HG03378 (cell line): Measurements from ENCODE around the gene IFI6.
A peak's percentile ranks its signal among the peaks of the same experiment; 100 is the strongest.
"Not testable (repeated sequence)": the region's sequence is repeated elsewhere in the genome, so short reads cannot be mapped to it uniquely, and the experiment has no call there.

ENCODE experiments used
- ATAC-seq: cut with Tn5 transposase; IDR thresholded peaks from one replicate; pipeline ENCODE4 v1.9.1; 2021; ENCODE audit warnings: mild to moderate bottlenecking, moderate library complexity; ENCODE audit not compliant: unreplicated experiment

IFI6 gene

DNA sequence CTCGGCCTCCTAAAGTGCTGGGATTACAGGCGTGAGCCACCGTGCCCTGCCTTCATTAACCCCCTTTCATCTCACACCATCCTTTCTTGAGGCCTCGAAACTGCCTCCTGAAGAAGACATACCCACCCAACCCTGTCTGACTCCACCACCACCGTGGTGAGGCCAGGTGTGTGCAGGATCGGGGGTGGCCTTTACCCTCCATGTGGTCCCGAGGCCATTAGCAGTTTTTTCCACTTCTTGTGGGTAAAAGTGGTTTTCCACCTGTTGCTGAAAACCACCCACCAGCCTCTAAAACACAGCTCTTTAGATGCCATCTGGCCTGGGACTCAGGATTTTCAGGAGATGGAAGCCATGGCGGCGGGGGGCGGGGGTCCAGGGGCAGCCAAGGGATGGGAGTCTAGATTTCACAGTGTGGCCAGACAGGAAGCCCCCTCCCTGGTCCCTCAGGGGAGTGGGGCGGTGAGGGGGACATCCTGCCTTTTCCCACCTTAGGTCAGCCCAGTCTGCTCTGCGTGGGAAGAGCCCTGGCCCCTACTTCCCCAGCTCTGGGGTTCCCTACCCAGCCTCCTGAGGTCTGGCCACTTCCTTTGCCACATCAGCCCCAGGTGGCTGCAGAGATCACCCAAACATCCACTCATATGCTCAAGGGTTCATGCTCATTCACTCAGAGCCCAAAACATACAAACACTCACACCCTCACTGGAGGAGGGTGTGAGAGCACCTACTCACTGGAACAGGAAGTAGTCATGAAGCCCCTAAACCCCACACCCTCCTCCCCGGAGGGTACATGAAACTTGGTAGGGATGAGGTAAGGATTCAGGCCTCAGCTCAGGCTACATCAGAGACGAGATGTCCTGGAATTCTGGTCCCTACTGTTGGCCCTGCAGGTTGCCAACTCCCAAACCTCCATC, 39.4 kb downstream of the IFI6 start:
- ATAC-seq, result peak; percentile 40

DNA sequence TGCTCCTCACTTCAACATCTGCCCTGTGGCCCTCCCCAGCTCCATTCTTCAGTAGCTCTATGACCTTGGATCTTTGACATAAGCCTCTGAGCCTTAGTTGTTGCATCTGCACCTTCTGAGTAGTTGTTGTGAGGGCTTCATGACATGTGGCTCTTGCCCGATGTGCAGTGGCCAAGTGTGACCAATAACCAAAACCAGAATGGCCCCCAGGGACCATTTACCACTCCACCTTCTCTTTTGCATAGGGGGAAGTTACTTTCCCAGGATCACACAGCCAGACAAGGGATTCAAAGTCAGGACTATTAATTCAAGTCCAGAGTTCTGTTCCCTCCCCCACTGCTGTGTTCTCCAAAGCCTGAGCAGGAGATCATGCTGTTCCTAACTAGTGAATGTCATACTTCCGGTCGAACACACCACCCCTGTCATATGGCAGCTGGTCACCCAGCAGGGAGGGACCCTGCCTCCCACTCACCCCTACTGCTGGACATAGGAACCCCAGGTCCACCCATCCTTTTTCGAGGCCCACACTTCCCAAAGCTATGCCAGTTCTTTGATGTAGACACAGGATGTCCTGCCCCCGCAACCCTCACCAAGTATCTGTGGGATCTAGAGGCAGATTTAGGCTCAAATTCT, 41.0 kb downstream of the IFI6 start:
- peak; percentile 10 for ATAC-seq

- no peak for ATAC-seq
Observed at GRCh38 chr1:27628712-27629111, 43.3 kb downstream of the IFI6 start.

DNA sequence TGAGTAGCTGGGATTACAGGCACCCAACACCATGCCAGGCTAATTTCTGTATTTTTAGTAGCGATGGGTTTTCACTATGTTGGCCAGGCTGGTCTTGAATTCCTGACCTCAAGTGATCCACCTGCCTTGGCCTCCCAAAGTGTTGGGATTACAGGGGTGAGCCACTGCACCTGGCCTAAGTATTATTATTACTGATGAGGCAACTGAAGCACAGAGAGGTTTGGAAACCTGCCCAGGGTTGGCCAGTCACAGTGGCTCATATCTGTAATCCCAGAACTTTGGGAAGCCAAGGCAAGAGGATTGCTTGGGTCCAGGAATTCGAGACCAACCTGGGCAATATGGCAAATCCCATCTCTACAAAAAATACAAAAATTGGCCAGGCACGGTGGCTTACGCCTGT, 44.3 kb downstream of the IFI6 start:
- not testable (repeated sequence) for ATAC-seq

GRCh38 chr1:27627061-27627460, 44.9 kb downstream of the IFI6 start:
- ATAC-seq, result no peak

DNA sequence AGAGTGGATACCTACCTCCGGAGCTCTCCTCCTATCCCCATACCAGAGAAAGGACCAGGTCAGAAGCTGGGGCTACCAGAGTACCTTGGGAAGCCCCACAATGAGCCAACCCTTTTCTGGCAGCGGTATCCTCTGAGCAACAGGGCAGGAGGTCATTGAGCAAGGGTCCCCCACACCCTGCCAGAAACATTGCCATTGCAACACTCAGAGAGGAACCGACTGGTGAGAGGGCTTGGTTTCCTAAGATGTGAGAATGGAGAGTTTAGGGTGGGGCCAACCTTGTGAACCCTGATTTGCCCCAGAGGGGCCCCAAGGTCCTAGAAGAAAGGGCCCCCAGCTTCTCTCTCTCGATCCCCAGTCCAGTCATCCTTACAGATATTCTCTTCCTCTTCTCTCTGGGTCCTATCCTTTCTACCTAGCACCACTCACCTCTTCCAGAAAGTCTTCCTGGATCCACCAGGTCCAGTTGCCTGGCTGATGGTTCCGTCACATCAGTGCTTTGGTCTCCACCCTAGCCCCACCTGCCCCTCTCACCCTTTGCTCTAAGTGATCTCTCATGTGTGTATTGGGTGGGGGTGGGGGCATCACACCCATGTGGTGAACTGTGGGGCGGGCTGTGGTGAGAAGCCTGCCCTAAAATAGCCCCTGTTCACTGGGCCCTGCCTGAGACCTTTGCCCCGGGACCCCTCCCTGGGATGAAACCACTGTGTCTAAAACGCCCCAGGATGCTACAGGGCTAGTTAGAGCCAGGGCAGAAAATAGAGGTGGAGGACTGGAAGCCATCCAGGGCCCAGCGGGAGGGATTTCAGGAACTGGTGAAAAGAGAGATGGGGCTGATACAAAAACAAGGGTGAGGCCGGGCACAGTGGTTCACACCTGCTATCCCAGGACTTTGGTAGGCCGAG, 45.7 kb downstream of the IFI6 start:
- ATAC-seq, result no peak

DNA sequence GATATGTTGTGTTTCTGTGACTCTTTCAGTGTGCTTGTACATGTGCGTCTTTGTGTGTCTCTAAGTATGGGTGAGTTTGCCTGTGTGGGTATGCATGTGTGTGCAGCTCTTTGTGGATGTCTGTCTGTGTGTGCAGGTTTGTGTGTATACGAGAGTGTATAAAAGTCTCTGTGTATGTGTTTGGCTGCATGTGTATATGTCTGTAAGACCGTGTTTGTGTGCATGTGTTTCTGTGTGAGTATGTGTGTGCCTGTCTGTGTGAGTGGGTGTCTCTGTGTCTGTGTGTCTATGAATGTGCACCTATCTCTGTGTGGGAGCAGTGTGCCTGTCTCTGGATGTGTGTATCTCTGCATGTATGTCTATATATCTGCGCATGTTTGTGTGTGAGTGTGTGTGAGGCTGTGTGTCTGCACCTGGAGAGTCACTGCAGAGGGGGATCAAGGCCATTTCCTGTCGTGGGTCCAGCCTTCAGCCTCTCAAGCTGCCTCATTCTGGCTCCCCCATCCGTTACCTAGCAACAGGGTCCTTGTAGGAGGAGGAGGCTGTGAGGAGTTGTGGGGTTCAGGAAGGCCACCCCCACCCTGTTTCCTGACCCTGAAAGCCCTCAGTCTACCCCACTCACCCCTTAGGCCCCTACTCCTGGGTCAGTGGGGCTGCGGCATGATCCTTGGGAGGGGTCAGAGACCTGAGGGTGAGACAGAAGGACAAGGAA, 47.4 kb downstream of the IFI6 start:
- ATAC-seq, result peak; percentile 21

DNA sequence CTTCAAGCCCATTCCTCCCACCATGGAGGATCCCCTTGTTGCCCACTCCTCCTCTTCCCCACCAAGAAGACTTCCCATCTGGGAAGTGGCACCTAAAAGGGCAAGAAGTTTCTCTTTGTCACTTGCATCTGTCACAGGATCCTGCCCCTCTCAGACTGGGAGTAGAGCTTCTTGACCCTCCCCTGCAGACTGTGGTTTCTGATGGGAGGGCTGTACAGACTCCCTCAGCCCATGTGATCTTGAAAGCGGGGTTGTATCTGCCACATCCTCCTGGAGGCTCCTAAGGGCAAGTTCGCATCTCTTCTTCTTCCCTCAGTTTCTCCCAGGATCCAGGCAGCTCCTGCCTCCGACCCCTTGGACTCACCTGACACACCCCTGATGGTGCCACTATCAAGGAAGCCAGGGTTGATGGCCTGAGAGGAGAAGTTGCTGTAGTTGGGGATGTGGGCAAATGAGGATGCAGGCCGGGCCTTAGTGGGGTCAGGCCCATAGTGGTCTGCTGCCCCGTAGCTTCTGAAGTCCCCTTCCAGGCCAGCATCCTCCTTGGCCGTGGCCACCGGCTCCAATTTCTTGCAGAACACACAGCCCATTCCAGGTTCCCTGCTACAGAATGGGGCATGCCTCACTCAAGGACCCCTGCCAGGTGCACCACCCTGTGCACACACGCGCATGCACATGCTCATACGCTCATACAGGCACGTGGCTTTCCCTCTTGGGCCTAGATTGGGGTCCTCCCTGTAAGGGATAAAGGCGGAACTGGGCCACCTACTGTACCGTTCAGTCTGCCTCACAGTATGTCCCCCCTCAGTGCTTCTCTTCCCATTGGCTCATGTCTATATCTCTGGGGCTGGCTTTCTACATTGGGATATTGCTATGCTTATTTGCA, 48.4 kb downstream of the IFI6 start:
- ATAC-seq, result no peak

GRCh38 chr1:27622828-27623227, 49.2 kb downstream of the IFI6 start:
- no peak for ATAC-seq

DNA sequence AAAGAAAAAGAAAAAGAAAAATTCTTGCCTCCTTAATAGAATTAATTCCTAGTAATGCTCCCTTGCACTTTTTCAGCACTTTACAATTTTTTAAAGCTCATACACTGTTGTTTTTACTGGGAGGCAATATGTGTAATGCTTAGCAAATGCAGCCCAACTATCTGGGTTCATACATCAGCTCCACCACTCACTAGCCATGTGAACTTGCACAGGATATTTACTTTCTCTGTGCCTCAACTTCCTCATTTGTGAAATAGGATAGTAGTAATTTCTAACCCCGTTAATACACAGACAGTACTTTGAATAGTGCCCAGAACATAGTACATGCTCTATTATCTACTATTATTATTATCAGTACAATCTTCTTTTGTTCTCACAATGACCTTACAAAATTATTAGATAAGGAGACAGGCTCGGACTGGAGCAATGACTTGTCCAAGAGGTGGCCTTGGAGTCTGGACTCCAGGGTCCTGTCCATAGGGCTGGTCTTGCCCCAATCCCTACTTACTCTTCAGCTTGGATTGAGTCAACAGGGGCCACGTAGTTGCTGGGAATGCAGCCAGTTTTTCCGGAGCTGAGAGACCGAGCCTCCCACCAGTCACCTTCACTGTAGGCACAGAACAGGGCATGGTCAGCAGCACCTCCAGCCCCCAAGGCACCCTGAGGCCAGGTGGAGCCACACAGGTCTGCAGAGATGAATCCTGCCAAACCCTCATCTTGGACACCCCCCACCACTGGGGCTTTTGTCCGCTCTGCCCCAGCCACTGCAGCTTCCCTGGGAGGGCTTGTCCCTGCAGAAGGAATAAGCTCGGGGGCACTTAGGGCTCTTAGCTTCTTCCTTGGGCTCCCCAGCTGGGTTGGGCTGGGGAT, 50.7 kb downstream of the IFI6 start:
- no peak for ATAC-seq

GRCh38 chr1:27619782-27620438, 52.1 kb downstream of the IFI6 start:
- not testable (repeated sequence) for ATAC-seq

- ATAC-seq, result no peak
Observed at GRCh38 chr1:27618341-27619082, 53.5 kb downstream of the IFI6 start.

GRCh38 chr1:27617420-27617819, 54.6 kb downstream of the IFI6 start:
- ATAC-seq, result no peak

DNA sequence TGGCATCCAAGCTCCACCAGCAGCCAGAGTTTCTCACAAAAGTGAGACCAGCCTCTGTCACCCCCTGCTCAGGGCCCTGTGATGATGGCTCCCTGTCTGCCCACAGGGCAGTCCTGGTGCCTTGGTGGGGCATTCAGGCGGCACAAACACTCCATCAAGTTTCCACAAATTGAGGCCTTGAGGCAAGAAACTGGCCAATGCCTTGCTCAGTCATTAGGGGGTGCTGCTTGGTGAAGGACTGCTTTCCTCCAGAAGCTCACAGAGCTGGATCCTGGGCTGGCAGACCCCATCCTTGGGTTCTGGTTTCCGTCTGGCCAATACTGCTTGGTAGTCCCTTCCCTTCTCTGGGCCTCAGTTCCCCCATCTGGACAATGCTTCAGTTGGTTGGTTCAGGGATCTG, 55.6 kb downstream of the IFI6 start:
- ATAC-seq, result no peak
